SU-DHL-6 (cell line): ENCODE results near the gene ASCC2.
"Not testable (repeated sequence)": the region's sequence is repeated elsewhere in the genome, so short reads cannot be mapped to it uniquely, and the experiment has no call there.

ENCODE experiments used
- H2AFZ ChIP-seq: fragments of 200-600 bp; sonication (generic); 2 replicates; pipeline ENCODE4 v1.6.1; 2014; ENCODE audit warnings: low read depth, mild to moderate bottlenecking, moderate library complexity, mixed read lengths, antibody characterized with exemption, low read length; ENCODE audit not compliant: severe bottlenecking
- H3F3A ChIP-seq: fragments of 200-600 bp; shearing (Covaris generic); 2 replicates; pipeline ENCODE4 v1.6.0; 2016; ENCODE audit warnings: antibody characterized with exemption, mild to moderate bottlenecking; ENCODE audit not compliant: insufficient read depth
- H3K27ac ChIP-seq: fragments of 200-600 bp; sonication (generic); 2 replicates; pipeline ENCODE4 v1.5.1; 2016; ENCODE audit warnings: low read depth, mild to moderate bottlenecking, low read length, moderate library complexity, mixed read lengths
- H3K27me3 ChIP-seq: fragments of 200-600 bp; sonication (generic), shearing (Covaris generic); 2 replicates; pipeline ENCODE4 v1.6.0; 2014; ENCODE audit warnings: mild to moderate bottlenecking, low read length
- H3K36me3 ChIP-seq: fragments of 200-600 bp; sonication (generic); 2 replicates; pipeline ENCODE4 v1.6.1; 2014; ENCODE audit warnings: mild to moderate bottlenecking, low read length, mixed read lengths
- H3K4me2 ChIP-seq: fragments of 300-600, 200-600 bp; shearing (Covaris generic), sonication (generic); 2 replicates; pipeline ENCODE4 v1.6.0; 2014; ENCODE audit warnings: low read length, low read depth, mild to moderate bottlenecking; ENCODE audit not compliant: poor library complexity, severe bottlenecking
- H3K4me3 ChIP-seq: fragments of 200-600 bp; sonication (generic); 2 replicates; pipeline ENCODE4 v1.5.1; 2014; ENCODE audit warnings: antibody characterized with exemption, low read length, mild to moderate bottlenecking, mixed read lengths; ENCODE audit not compliant: insufficient read depth, poor library complexity, severe bottlenecking
- H3K79me2 ChIP-seq: fragments of 200-600 bp; sonication (generic); 2 replicates; pipeline ENCODE4 v1.6.1; 2014; ENCODE audit warnings: mild to moderate bottlenecking, low read length, moderate library complexity; ENCODE audit not compliant: insufficient read depth
- H3K9ac ChIP-seq: fragments of 200-600 bp; sonication (generic); 2 replicates; pipeline ENCODE4 v1.7.0; 2014; ENCODE audit warnings: mild to moderate bottlenecking, low read length
- H3K9me2 ChIP-seq: fragments of 200-600 bp; sonication (generic); replicated peaks from 2 replicates; pipeline ENCODE4 v1.6.1; 2014; ENCODE audit warnings: low read length; ENCODE audit not compliant: insufficient read depth
- H3K9me3 ChIP-seq: fragments of 200-600 bp; sonication (generic); 2 replicates; pipeline ENCODE4 v1.6.1; 2014; ENCODE audit warnings: low read length, mixed read lengths; ENCODE audit not compliant: insufficient read depth
- H4K20me1 ChIP-seq: fragments of 200-600 bp; sonication (generic); 2 replicates; pipeline ENCODE4 v1.6.1; 2014; ENCODE audit warnings: low read depth, mild to moderate bottlenecking, antibody characterized with exemption, low read length, moderate library complexity, mixed read lengths
- CTCF ChIP-seq: fragments of 200-600 bp; sonication (generic); IDR thresholded peaks from one replicate; pipeline ENCODE4 v1.5.1; 2017; ENCODE audit warnings: antibody characterized with exemption, mild to moderate bottlenecking, low read length, moderate library complexity; ENCODE audit not compliant: insufficient read depth, poor library complexity, severe bottlenecking
- EZH2phosphoT487 ChIP-seq: fragments of 200-600 bp; sonication (generic), shearing (Covaris generic); conservative IDR thresholded peaks from 2 replicates; pipeline ENCODE4 v1.6.1; 2018; ENCODE audit warnings: mild to moderate bottlenecking, antibody characterized with exemption, low read length, moderate library complexity, mixed read lengths

Gene ASCC2

GRCh38 chr22:29830585-29830984 lies 7.5 kb downstream of the ASCC2 start:
- no peak overlapping the region for H2AFZ ChIP-seq
- no peaks in the 10 kb centered on the region for H3K9me3 ChIP-seq
- H3K27ac ChIP-seq = no peak overlapping the region
- H3K27me3 ChIP-seq = no peaks in the 10 kb centered on the region
- H4K20me1 ChIP-seq = no peaks in the 10 kb centered on the region; the same call in 1 of the 2 replicates
- no peak overlapping the region for H3K4me3 ChIP-seq
- H3K9ac ChIP-seq = no peak overlapping the region
- no peak for TF ChIP-seq CTCF
- no peak for TF ChIP-seq EZH2phosphoT487
- no peaks in the 10 kb centered on the region for H3K9me2 ChIP-seq
- H3K79me2 ChIP-seq = peaks cover 3% of the 10 kb centered on the region
- H3K36me3 ChIP-seq = peaks cover 2% of the 10 kb centered on the region; the same call in 1 of the 2 replicates
- no peaks in the 10 kb centered on the region for H3F3A ChIP-seq
- no peak overlapping the region for H3K4me2 ChIP-seq

- H4K20me1 ChIP-seq, H3K27ac ChIP-seq, H3K9me2 ChIP-seq, H3F3A ChIP-seq, H3K36me3 ChIP-seq, H3K9me3 ChIP-seq, H3K9ac ChIP-seq, H2AFZ ChIP-seq, H3K27me3 ChIP-seq, H3K4me3 ChIP-seq, H3K79me2 ChIP-seq, H3K4me2 ChIP-seq: not testable (repeated sequence)
Observed at GRCh38 chr22:29827726-29828125, 10.3 kb downstream of the ASCC2 start.

- Histone ChIP-seq H3K27ac (no peak overlapping the region), H3K4me2 (no peak overlapping the region), H4K20me1 (no peaks in the 10 kb centered on the region; the same call in 1 of the 2 replicates), H3K9me2 (no peaks in the 10 kb centered on the region), H3K9me3 (no peaks in the 10 kb centered on the region), H2AFZ (no peak overlapping the region), H3F3A (no peaks in the 10 kb centered on the region), H3K79me2 (no peaks in the 10 kb centered on the region), H3K4me3 (no peak overlapping the region), H3K36me3 (peaks cover 6% of the 10 kb centered on the region), H3K9ac (no peak overlapping the region), H3K27me3 (no peaks in the 10 kb centered on the region)
- TF ChIP-seq EZH2phosphoT487 (no peak), CTCF (no peak)
Observed at GRCh38 chr22:29827091-29827490, 11.0 kb downstream of the ASCC2 start.

GRCh38 chr22:29825578-29825977 lies 12.5 kb downstream of the ASCC2 start:
- H3F3A ChIP-seq = no peaks in the 10 kb centered on the region
- H3K4me2 ChIP-seq = no peak overlapping the region
- H3K27me3 ChIP-seq = no peaks in the 10 kb centered on the region
- no peak overlapping the region for H2AFZ ChIP-seq
- H3K36me3 ChIP-seq = peaks cover 5% of the 10 kb centered on the region
- no peak overlapping the region for H3K27ac ChIP-seq
- TF ChIP-seq CTCF (no peak), EZH2phosphoT487 (no peak)
- H3K9ac ChIP-seq = no peak overlapping the region
- H3K9me3 ChIP-seq = no peaks in the 10 kb centered on the region
- H3K4me3 ChIP-seq = no peak overlapping the region
- no peaks in the 10 kb centered on the region for H3K9me2 ChIP-seq
- H3K79me2 ChIP-seq = no peaks in the 10 kb centered on the region
- no peaks in the 10 kb centered on the region; the same call in 1 of the 2 replicates for H4K20me1 ChIP-seq
